ENCODE data around the gene KIAA1755. TPM values are rescaled to one million over a fixed set of nuclear protein-coding genes. Genes with fewer than 3 reads are reported as not detected.
"Not testable (repeated sequence)": the region's sequence is repeated elsewhere in the genome, so short reads cannot be mapped to it uniquely, and the experiment has no call there.

Gene KIAA1755
- total RNA-seq, 1 donor from 2014 or later: 0.06 TPM

DNA sequence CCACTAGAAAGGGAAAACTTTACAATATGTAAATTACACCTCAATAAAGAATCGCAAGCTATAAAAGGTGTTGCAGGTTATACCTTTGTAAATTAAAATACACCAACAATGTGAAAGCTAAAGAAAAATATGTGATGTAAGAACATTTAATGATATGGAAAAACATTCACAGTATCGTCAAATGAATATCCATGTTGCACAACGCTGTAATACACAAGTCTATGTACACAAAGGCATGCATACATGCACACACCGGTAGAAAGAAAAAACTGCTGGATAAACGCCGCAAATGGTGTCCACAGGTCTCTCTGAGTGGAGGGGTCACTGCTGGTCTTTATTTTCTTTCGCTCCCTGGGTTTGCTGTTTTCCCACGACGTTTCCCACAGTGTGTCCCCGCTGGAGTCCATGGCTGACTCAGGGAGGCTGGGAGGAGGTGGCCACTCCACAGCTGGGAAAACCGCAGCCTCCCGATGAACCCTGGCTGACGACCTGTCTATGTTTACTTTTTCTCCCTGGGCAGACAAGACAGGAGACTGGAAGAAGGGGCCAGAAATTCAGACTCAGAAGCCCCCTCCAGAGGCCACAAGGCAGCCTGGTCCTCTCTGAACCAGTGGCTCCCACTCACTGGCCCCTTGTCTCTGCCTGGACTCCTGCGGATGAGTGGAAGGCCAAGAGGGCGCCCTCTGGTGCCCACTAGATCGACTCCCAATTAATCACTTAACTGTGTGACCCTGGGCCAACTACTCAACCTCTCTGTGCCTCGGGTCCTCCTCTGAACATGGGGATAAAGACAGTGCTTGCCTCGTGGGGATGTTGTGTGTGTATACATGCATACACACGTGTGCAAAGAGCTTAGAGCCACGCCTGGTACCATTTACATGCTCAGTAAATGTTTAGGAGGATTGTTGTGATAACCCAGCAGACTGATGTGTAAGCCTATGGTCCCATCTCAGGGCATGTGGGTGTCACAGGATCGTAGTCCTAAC lies 30.6 kb upstream of the KIAA1755 start:
- DNase-seq (ENCODE audit: low read depth): no peak
- no peak overlapping the region for H3K4me3 ChIP-seq (ENCODE audit: low read depth, low read length)
- TF ChIP-seq, protein P1, sequence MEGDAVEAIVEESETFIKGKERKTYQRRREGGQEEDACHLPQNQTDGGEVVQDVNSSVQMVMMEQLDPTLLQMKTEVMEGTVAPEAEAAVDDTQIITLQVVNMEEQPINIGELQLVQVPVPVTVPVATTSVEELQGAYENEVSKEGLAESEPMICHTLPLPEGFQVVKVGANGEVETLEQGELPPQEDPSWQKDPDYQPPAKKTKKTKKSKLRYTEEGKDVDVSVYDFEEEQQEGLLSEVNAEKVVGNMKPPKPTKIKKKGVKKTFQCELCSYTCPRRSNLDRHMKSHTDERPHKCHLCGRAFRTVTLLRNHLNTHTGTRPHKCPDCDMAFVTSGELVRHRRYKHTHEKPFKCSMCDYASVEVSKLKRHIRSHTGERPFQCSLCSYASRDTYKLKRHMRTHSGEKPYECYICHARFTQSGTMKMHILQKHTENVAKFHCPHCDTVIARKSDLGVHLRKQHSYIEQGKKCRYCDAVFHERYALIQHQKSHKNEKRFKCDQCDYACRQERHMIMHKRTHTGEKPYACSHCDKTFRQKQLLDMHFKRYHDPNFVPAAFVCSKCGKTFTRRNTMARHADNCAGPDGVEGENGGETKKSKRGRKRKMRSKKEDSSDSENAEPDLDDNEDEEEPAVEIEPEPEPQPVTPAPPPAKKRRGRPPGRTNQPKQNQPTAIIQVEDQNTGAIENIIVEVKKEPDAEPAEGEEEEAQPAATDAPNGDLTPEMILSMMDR (conservative IDR thresholded peaks at IDR 0.05; ENCODE audit: low read depth, low read length): peak; percentile 68

DNA sequence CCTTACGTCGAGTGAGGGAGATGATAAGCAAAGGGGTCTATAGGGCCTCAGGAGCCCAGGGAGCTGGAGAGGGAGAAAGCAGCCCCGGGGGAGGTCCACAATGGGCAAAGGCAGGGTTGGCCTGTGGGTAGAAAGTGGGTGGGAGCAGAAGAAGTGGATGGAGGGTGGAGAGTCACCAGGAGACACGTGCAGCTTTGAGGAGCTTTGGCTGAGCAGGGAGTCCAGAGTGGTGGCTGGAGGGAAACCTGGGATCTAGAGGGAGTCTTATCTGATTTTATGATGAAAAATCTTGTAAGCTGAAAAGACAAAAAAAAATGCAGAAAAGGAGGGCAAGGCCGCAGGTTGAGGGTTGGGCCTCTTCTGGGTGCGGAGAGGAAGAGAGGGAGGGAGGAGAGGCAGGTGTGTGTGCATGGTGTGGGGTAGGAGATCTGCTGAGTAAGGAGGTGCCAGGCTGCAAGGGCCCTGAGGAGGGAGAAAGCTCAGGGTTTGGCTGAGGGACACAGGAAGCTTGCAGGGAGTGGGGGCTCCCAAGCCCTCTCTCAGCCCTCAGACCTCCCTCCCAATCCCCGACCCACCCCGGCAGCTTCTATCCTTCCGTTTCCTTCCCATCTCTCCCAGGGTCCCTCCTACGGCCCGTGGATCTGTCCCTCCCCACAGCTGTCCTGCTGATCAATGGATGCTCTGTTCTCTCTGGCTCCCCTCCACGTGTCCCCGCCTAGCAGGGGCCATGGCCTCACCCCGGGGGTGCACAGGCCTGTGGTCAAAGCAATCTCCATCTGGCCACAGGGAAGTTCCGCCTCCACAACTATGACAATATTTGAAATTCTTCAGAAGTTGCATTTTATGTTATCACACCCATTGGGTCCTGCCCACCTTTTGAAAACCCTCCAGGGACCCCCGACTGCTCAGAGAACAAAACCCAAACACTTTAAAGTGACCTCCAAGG lies 26.3 kb upstream of the KIAA1755 start:
- H3K4me3 ChIP-seq (ENCODE audit: low read depth, low read length): no peak overlapping the region
- no peak for DNase-seq (ENCODE audit: low read depth)
- TF ChIP-seq, protein P1 (conservative IDR thresholded peaks at IDR 0.05; ENCODE audit: low read depth, low read length): no peak

DNA sequence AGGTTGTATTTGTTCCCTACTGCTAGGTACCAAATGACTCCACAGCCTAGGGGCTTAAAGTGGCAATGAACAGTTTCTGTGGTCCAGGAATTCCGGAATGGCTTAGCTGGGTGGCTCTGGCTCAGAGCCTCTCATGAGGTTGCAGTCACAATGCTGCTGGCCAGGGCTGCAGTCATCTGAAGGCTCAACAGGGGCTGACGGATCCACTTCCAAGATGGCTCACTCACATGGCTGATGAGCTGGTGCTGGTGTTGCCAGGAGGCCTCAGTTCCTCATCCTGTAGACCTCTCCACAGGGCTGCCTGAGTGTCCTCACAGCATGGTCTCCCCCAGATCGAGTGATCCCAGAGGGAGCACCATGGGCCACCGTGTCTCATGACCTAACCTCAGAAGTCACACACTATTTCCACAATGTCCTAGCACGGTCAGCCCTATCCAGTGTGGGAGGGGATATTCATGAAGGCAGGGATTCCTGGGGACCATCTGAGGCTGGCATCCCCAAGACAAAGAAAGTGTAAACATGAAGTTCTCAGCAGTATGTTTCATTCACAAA lies 24.4 kb upstream of the KIAA1755 start:
- TF ChIP-seq, protein P1 (conservative IDR thresholded peaks at IDR 0.05; ENCODE audit: low read depth, low read length): no peak
- DNase-seq (ENCODE audit: low read depth): no peak

DNA sequence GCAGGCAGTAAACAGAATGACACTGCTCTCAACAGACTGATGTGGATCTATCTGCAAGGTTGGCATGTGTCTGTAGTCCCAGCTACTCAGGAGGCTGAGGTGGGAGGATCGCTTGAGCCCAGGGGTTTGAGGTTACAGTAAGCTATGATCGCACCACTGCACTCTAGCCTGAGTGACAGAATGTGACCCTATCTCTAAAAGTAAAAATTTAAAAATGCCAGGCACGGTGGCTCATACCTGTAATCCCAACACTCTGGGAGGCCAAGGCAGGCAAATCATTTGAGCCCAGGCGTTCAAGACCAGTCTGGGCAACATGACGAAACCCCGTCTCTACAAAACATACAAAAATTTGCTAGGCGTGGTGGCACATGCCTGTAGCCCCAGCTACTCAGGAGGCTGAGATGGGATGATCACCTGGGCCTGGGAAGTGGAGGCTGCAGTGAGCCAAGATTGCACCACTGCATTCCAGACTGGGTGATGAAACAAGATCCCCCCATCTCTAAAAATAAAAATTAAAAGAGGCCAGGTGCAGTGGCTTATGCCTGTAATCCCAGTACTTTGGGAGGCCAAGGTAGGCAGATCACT lies 23.6 kb upstream of the KIAA1755 start:
- not testable (repeated sequence) for DNase-seq (ENCODE audit: low read depth); H3K4me3 ChIP-seq (ENCODE audit: low read depth, low read length)

More for the DNA sequence above, 24.4 kb upstream of the KIAA1755 start:
- no peak overlapping the region for H3K4me3 ChIP-seq (ENCODE audit: low read depth, low read length)

DNA sequence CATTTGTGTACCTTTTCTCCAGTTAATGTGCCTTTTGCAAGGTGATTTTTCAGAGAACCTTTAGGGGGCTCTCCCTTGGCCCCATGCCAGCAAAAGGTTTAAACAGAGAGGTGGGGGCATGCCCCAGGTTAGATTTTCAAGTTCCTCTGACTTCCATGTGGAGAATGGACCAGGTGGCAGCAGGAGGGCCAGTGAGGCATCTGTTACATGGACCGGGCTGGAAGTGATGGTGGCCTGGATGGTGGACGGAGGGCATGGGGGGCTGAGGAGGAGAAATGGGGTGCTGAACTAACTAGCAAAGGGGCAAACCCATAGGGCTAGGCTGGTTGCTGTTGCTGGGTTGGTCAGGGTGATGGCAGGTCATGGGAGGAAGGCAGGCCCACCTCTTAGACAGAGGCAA lies 22.7 kb upstream of the KIAA1755 start:
- no peak overlapping the region for H3K4me3 ChIP-seq (ENCODE audit: low read depth, low read length)
- TF ChIP-seq, protein P1 (conservative IDR thresholded peaks at IDR 0.05; ENCODE audit: low read depth, low read length): no peak
- no peak for DNase-seq (ENCODE audit: low read depth)

DNA sequence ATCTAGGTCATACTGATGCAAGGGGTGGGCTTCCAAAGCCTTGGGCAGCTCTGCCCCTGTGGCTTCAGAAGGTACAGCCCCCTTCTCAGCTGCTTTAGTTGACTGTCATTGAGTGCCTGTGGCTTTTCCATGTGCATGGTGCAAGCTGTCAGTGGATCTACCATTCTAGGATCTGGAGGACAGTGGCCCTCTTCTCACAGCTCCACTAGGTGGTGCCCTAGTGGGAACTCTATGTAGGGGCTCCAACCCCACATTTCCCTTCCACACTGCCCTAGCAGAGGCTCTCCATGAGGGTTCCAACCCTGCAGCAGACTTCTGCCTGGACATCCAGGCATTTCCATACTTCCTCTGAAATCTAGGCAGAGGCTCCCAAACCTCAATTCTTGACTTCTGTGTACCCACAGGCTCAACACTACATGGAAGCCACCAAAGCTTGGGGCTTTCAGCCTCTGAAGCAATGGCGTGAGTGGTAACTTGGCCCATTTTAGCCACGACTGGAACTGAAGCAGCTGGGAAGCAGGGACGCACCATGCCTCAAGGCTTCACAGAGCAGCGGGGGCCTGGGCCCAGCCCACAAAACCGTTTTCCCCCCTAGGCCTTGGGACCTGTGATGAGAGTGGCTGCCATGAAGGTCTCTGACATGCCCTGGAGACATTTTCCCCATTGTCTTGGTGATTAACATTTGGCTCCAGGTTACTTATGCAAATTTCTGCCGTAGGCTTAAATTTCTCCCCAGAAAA lies 20.8 kb upstream of the KIAA1755 start:
- DNase-seq (ENCODE audit: low read depth); H3K4me3 ChIP-seq (ENCODE audit: low read depth, low read length): not testable (repeated sequence)

DNA sequence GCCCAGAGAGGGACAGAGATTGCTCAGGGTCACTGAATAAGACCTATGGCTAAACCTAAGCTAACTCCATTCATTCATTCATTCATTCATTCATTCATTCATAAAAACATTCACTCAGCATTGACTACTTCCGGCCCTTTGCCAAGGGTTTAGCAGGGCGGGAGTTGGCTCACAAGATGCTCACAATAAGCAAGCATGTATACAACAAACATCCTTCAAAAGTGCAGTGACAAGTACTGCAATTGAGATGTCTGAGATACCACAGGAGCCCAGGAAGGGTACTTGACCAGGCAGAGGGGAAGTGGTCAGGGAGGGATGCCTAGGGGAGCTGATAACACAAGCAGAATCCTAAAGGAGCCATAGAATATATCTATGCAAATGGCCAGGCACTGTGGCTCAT lies 18.2 kb upstream of the KIAA1755 start:
- no peak overlapping the region for H3K4me3 ChIP-seq (ENCODE audit: low read depth, low read length)
- no peak for DNase-seq (ENCODE audit: low read depth)
- TF ChIP-seq, protein P1 (conservative IDR thresholded peaks at IDR 0.05; ENCODE audit: low read depth, low read length): no peak
